Stimulated activated CD8-positive, alpha-beta memory T cell treated with anti-CD3 and anti-CD28 coated beads, Interleukin-2, amount 100 ng/mL, for 48 hours (primary cell): Measurements from ENCODE around the gene SEMA3B.
A peak's percentile ranks its signal among the peaks of the same experiment; 100 is the strongest.
"Not testable (repeated sequence)": the region's sequence is repeated elsewhere in the genome, so short reads cannot be mapped to it uniquely, and the experiment has no call there.

Source experiments
- DNase-seq, 2 donors: peaks; one replicate each; pipeline ENCODE4 v3.0.0-alpha.2; 2020; ENCODE audit warnings: low read depth in 2 of 2

The SEMA3B gene

DNA sequence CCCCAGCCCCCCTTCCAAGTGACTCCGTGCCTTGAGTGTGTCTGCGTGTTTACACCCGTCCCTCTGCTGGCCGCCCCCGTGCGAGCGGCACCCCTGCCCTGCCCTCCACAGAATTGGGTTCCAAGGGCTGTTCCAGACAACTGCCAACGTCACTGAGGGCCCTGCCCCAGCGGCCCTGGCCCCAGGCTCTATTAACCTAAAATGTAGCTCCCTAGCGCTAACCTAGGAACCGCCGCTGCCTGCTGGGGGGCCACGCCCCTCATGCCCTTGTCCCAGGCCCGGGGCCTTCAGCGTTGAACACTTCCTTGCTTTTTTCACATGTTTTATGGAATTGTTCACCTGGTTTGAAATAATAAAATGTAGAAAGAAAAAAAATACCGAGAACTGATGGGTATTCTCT lies 10.0 kb upstream of the SEMA3B start:
- no peak for DNase-seq

DNA sequence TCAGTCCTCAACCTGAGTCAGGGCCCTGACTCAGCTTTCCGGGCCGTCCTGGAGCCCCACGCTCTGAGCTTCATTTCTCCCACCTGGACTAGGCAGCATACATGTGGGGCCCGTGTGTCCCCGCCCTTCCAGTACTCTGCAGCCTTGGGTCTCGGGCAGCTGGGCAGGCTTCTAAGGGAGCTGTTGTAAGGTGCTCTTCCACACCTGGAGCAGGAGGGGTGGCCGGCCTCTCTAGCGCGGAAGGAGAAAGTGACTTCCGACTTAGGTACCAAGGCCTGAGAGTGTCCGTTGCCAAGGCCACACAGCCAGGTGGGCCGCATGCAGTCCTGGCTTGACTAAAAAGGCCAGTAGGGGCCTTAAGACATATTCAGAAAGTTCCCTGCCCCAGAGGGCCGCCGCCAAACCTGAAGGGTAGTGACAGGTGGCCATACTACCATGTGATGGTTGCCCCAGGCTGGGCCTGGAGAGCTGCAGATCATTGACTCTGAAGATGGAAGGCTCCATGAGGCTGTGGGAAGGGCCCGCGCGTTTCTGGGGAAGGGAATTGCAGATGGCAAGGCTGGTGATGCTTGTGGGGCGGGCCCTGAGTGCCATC lies 9.4 kb upstream of the SEMA3B start:
- DNase-seq: no peak

GRCh38 chr3:50260027-50260941 lies 8.7 kb upstream of the SEMA3B start:
- DNase-seq: peak; percentile 83

GRCh38 chr3:50260942-50261441 lies 8.0 kb upstream of the SEMA3B start:
- DNase-seq: no peak

DNA sequence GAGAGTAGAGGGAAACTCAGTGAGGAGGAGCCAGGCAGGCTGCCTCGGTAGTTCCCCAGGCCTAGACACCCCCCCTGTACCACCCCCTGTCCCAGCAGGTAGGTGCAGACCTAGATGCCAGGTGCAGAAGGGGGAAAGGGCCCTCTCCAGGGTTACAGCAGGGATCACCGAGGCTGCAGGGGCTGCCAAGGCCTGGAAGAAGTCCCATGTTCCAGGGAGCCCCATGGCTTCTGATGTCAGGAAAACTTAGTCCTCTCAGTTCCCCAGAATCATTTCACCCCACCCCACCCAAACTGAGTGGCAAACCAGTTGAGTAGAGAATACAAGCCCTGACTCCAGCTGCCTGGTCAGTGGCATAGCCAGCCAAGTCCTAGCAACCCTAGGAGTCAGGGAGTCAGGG lies 7.4 kb upstream of the SEMA3B start:
- DNase-seq: no peak

GRCh38 chr3:50262200-50262599 lies 6.7 kb upstream of the SEMA3B start:
- not testable (repeated sequence) for DNase-seq

- no peak for DNase-seq
These were observed 6.2 kb upstream of the SEMA3B start for GRCh38 chr3:50262778-50263177.

GRCh38 chr3:50263478-50264382 lies 5.2 kb upstream of the SEMA3B start:
- no peak for DNase-seq

GRCh38 chr3:50264383-50264963 lies 4.5 kb upstream of the SEMA3B start:
- no peak for DNase-seq

DNA sequence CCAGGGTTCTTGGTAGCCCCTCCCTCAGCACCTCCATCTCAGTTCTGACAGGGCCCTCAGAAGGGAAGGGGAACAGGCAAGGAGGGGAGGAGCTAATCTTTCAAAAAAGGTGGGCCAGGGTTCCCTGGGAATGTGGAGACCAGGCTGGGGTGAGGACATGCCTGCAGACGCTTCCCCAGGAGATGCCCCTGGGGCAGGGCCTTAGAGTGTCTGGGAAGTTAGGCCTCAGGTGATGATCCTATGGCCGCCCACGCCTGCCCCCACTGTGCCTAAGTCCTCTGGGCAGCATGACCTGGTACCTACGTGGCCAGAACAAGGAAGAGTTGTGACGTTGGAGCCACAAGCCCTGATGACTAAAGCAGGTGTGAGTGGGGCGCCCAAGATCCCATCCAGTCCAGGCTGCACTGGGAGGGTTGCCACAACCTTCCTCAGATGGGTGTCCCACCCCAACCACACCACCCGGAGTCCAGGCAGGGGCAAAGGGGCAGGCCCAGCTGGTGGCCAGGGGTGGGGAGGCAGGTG lies 3.9 kb upstream of the SEMA3B start:
- no peak for DNase-seq

- no peak for DNase-seq
These were observed 3.4 kb upstream of the SEMA3B start for GRCh38 chr3:50265571-50265970.

DNA sequence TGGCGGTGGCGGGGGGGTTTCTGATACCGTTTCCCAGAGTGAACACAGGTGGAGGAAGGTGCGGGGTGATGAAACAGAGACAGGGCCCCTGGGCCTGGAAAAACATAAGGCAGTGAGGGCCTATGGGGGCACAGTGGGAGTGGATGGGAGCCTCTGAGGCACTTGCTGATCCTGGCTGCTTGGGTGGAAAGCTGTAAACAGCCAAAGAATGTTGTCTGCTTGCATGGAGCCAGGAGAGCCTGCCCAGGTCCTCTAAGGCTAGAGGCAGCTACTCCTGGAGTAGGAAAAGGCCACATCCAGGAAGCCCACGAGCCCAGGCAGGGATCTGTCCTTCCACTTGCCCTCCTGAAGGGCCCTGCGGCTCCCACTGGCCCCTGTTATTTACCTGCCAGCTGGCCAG lies 2.9 kb upstream of the SEMA3B start:
- no peak for DNase-seq

DNA sequence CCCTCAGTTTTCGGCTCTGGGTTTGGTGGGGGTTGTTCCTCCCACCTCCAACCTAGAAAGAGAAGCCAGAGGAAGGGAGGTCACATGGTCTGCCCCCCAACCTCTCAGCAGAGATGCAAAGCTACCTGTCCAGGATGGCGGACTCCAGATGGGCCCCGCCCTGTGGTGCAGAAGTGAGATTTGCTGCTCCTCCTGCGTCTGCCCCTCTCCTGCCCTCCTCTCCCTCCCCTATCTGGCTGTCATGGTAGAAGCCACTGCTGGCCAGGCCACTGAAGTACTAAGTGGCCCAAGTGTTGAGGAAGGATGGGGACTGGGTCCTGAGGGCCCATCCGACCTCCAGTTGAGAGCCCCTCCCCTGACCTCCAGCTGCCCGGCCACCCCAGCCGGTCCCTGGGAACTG lies 2.1 kb upstream of the SEMA3B start:
- no peak for DNase-seq

DNA sequence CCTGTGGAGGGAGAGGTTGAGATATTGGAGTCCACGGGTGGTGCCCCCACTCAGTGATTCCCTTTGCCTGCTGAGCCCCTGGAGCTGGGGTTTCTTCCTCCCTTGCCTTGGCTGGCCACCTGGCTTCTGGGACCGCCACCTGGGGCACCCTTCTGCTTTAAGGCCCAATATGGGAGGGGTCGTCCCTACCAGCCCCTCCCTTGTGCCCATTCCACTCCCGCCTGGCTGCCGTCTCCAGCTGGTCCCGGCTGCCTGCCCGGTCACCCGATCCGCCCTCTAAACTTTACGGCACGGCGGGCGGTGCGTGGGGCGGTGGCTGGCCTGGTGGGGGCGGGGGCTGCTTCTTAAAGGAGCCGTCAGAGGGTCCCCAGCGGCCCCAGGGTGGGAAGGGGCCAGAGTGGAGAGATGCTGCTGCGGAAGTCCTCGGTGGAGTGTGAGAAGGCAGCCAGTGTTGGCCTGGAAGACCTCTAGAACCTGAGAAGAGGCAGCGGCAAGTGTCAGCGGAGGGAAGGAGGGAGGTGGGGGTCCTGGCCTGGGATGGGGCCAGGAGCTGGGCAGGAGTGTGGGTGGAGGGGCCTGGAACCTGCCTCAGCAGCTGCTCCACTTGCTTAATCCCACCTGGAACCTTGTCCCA lies 1.6 kb upstream of the SEMA3B start:
- DNase-seq: no peak

DNA sequence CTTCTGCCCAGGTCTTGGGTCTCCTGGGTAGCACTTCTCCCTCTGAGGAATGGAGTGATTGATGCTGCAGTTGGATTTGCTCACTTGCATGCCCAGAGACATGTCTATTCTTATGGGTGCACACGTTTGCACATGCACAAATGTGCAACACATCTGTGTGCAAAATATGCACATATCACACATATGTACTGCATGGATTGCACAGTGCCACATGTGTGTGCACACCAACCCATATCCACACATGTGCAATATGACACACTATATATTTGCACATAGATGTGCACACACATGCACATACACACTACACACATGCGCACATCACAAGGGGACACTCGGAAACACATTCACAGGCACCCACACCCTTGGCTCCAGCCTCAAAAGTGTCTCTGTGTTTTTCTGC lies 671 bp upstream of the SEMA3B start:
- no peak for DNase-seq

GRCh38 chr3:50269460-50269859 lies 513 bp downstream of the SEMA3B start:
- DNase-seq: no peak

DNA sequence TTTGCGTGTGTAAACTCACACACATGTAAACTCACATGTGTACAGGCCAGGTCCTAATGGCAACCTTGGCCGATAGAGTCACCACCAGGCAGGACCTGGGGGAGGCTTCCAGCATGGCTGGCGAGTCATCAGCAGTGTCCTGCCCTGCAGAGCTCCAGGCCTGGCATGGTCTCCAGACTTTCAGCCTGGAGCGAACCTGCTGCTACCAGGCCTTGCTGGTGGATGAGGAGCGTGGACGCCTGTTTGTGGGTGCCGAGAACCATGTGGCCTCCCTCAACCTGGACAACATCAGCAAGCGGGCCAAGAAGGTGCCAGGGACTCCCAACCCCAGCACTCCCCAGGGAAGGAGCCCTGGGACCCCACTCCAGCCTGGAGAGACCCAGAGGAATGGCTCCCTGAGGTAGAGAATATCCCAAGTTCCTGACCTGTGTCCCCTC lies 1.0 kb downstream of the SEMA3B start:
- DNase-seq: no peak

DNA sequence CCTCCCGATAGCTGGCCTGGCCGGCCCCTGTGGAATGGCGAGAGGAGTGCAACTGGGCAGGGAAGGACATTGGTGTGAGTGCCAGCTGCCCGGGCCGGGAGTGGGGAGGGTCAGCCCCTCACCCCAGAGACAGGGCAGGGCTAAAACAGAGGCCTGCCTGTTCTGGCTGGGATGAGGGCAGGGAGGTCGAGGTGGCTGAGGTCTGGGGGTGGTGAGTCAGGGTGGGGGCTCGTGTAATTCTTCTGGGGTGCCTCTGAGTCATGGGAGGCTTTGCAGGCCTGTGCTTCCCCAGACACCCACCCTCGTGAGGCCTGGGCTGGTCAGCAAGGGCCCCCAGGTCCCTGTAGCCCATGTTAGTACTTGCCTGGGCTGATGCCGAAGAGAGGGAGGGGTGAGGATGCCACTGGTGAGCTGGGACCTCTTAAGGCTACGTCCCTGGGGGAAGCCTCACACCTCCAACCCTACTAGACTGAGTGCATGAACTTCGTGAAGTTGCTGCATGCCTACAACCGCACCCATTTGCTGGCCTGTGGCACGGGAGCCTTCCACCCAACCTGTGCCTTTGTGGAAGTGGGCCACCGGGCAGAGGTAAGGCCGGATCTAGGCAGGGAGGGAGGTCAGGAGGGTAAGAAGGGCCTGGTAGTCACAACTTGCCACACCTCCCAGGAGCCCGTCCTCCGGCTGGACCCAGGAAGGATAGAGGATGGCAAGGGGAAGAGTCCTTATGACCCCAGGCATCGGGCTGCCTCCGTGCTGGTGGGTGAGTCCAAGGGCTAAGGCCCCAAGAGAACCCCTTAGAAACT lies 1.7 kb downstream of the SEMA3B start:
- no peak for DNase-seq

- no peak for DNase-seq
These were observed 2.5 kb downstream of the SEMA3B start for GRCh38 chr3:50271314-50271936.

DNA sequence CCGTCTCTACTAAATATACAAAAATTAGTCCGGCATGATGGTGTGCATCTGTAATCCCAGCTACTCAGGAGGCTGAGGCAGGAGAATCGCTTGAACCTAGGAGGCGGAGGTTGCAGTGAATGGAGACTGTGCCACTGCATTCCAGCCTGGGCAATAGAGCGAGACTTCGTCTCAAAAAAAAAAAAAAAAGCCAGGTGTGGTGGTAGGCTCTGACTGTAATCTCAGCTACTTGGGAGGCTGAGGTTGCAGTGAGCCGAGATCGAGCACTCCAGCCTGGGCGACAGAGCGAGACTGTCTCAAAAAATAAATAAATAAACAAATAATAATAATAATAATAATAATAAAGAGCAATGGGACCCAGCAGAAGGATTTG lies 3.6 kb downstream of the SEMA3B start:
- DNase-seq: not testable (repeated sequence)
